ENCODE measurements around the gene SRR. TPM values are rescaled to one million over a fixed set of nuclear protein-coding genes. Genes with fewer than 3 reads are reported as not detected.

The SRR gene
- total and polyA plus RNA-seq, 9 of the 15 experiments (the other 6 are each of a cell fraction or from before 2014, with no cell fraction given) = 5.0 to 19.4 (median 7.9) TPM

DNA sequence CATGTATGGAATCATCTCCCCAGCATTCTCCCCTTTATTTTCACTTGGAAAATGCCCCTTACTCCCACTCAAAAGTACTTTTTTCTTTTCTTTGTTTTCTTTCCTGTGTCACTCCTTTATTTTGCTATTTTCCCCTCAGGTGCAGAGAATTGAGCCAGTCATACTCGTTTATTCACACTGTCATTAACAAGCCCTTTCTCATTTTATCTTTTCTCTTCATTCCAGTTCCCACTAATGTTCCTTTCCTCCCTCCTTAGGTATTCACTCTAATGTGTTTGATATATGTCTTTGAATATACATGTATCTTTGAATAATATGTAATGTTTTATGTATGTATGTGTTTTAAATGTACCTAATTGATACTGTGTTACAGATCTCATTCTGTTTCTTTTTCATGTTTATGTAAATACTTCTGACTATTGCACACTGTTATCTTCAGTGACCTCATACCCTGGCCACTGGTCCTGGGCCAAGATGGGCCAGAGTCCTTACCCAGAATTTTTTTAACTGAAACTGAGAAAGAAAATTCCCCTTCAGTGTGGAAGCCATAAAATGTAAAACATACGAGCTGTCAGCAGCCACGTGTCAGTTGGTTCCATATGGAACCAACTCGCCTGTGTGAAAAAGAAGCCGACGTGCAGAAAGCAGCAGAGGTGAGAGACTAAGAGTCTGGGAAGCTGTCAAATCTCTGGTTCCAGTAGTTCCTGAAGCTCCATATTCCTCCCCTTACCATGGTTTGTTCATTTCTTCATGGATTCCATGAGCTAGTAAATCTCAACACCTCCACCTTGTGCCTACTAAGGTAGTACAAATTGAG lies 5.8 kb downstream of the SRR start:
- ChIA-PET POLR2A (no interaction called here), CTCF (ENCODE audit: low intra/inter-chr PET ratio) (no interaction called here)
- Histone ChIP-seq H2AFZ (ENCODE audit: low read depth, low read length) (no peak overlapping the region), H3K9me3 (replicated peaks; ENCODE audit: control insufficient read depth, insufficient read depth, low read depth, low read length) (no peaks in the 10 kb centered on the region), H4K20me1 (replicated peaks; ENCODE audit: control insufficient read depth, insufficient read depth, low read length) (no peaks in the 10 kb centered on the region), H3K4me2 (ENCODE audit: insufficient read depth, low read length) (no peak overlapping the region), H3K27ac (ENCODE audit: extremely low read depth, low read depth, low read length) (no peak overlapping the region), H3K9ac (ENCODE audit: insufficient read depth in 1 of 2, low read depth in 2 of 2, low read length in 2 of 2) (no peak overlapping the region), H3K4me1 (replicated peaks in 1 of 2; ENCODE audit: control insufficient read depth in 2 of 2, insufficient read depth in 2 of 2, low read length in 2 of 2) (peaks cover 0 to 14% of the 10 kb centered on the region in 2 experiments; a peak in 2 of 5 replicates), H3K36me3 (ENCODE audit: control insufficient read depth, insufficient read depth, low read length) (0 out of 3 replicates have a peak, but pooled peaks cover 6% of the 10 kb centered on the region), H3K79me2 (ENCODE audit: control insufficient read depth, insufficient read depth, low read length) (peaks cover 21% of the 10 kb centered on the region), H3K9me1 (ENCODE audit: control insufficient read depth, insufficient read depth, low read length) (no peaks in the 10 kb centered on the region), H3K27me3 (ENCODE audit: control insufficient read depth in 2 of 2, insufficient read depth in 2 of 2, low read length in 2 of 2) (no peaks in the 10 kb centered on the region), H3K4me3 (no peak overlapping the region)
- in situ Hi-C loops (cut with MboI) = no loop called here
- intact Hi-C loops (cut with micrococcal nuclease) = no loop called here
- BruUV-seq (replicated peaks) = no TSS peak
- TF ChIP-seq JUND (IDR thresholded peaks at IDR 0.05; ENCODE audit: borderline replicate concordance, low read depth, low read length) = peak; percentile 15; the same call in 1 of the 2 replicates
- no peak for TF ChIP-seq JUND (tag; IDR thresholded peaks at IDR 0.05; ENCODE audit: borderline replicate concordance, low read depth, low read length)
- no peak for TF ChIP-seq BMI1 (IDR thresholded peaks at IDR 0.05; ENCODE audit: low read length)
- TF ChIP-seq, protein P1, sequence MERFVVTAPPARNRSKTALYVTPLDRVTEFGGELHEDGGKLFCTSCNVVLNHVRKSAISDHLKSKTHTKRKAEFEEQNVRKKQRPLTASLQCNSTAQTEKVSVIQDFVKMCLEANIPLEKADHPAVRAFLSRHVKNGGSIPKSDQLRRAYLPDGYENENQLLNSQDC (CRISPR knock-in tag; IDR thresholded peaks at IDR 0.05) = no peak
- no peak for TF ChIP-seq NCOA1 (IDR thresholded peaks at IDR 0.05; ENCODE audit: low read depth)
- TF ChIP-seq ATF1 (CRISPR knock-in tag; IDR thresholded peaks at IDR 0.05) = no peak
- peak; percentile 34; the same call in 1 of the 2 replicates for TF ChIP-seq ATF1 (tag; IDR thresholded peaks at IDR 0.05)
- peak; percentile 51 for TF ChIP-seq ATF7 (IDR thresholded peaks at IDR 0.05)
- TF ChIP-seq TRIM24 (IDR thresholded peaks at IDR 0.05) = no peak
- TF ChIP-seq ZFX (CRISPR knock-in tag; IDR thresholded peaks at IDR 0.05) = no peak
- TF ChIP-seq, protein P2, sequence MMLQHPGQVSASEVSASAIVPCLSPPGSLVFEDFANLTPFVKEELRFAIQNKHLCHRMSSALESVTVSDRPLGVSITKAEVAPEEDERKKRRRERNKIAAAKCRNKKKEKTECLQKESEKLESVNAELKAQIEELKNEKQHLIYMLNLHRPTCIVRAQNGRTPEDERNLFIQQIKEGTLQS (IDR thresholded peaks at IDR 0.05) = peak; percentile 44; the same call in 1 of the 2 replicates
- TF ChIP-seq, protein P2 (CRISPR knock-in tag; conservative IDR thresholded peaks at IDR 0.05) = no peak
- TF ChIP-seq NCOA2 (IDR thresholded peaks at IDR 0.05; ENCODE audit: partially characterized antibody in 2 of 2) = no peak
- DNase-seq (ENCODE audit: extremely low read depth in 1 of 4, low spot score in 3 of 4) = no peak
- peak; percentile 68 for ATAC-seq
- WGBS (ENCODE audit: insufficient coverage, low coverage, missing lambda C conversion rate) = 46% methylated on average over 6 of the region's 6 CpGs
- FAIRE-seq = no peak
